NCI-H2196 (cell line): Measurements from ENCODE around the gene MON1A.
A peak's percentile ranks its signal among the peaks of the same experiment; 100 is the strongest.

Experiments
- DNase-seq: peaks from one replicate; lab custom pipeline; 2025; ENCODE audit not compliant: unreplicated experiment; lab: John Stamatoyannopoulos, UW

The MON1A gene

DNA sequence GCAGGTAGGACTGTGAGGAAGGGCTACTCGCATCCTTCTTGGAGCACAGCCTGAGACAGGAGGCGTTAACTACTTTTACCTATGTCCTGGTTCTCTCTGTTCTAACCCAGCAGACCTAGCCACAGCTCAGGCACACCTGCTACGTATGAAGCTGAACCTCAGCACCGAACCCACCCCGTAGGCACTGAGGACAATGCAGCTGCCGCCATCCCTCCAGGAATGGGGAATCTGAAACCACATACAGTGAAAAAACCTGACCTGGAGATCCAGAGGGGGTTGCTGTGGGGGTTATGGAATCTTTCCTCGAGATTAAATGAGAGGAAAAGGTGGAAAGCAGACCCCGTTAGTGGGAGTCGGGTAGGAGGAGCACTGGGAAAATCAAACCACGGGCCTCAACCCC lies 40.3 kb downstream of the MON1A start:
- DNase-seq: no peak

- DNase-seq: no peak
Observed at GRCh38 chr3:49886922-49887265, 42.7 kb downstream of the MON1A start.

- no peak for DNase-seq
Observed at GRCh38 chr3:49883998-49884397, 45.6 kb downstream of the MON1A start.

- no peak for DNase-seq
Observed at GRCh38 chr3:49882166-49882565, 47.4 kb downstream of the MON1A start.

DNA sequence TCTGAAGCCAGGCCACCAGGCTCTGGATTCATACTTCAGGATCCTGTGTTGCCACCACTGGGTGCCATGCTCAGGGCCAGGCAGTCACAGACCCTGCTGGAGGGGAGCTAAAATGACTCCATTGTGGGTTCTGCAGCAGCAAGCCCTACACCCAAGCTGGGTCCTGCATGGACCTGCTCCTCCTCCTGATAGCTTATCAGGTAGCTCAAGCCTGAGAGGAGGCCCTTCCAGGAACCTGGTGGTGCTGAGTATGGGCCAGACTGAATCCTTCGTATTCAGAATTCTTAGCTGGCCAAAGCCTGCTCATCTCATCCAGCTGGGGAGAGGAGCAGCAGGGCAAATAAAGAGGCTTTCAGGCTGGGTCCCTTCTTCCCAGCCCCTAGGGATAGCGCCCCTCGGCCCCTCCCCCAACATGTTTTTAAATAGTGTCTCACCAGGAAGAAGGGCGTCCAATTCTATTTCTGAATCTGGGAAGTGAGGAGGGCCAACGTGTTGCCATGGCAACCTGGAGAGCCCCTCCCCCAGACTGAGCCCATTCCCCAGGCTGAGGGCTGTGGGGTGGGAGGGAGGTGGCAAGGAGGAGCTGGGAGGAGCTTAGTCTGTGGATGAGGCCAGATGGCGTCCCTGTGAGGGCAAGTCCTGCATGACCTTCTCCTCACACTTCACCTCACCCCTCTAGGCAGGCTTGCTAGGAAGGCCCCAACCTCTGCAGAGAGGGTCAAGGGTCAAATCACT lies 48.9 kb downstream of the MON1A start:
- DNase-seq: no peak

DNA sequence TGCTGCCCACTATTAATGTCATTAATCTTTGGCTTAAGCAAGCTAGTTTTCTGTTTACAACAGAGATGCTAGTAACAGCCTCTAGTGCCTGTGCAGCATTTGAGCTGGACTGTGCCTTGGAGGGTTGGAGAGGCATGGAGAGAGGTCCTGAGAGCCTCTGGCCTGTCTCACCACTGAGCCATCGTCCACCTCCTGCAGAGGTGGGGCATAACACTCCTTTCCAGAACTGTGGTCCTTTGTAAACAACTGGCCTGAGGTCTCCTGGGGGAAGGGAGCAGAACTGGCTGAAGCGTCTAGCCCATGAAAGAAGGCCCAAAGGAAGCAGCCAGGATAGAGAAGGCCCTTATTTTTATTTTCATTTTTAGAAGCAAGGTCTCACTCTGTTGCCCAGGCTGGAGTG lies 49.9 kb downstream of the MON1A start:
- DNase-seq: no peak

- no peak for DNase-seq
Observed at GRCh38 chr3:49878686-49879085, 50.9 kb downstream of the MON1A start.

DNA sequence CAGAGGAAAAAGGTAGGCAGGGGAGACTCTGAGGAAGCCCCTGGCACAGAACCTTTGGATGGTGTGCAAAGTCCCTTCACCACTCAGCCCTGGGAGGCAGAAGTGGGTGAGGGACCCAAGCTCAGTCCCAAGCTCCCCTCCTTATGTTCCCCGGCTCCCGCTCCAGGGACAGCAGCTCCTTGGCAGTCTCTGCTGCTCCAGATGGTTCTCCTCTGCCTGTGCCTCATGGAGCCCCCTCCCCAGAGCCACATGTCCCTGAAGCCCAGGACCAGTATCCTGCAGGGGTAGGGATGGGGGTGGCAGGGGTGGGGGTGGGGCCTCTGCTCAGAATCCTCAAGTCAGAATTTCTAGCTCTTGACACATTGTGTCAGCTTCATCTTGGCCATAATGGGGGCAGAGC lies 51.9 kb downstream of the MON1A start:
- no peak for DNase-seq

- no peak for DNase-seq
Observed at GRCh38 chr3:49876567-49876966, 53.0 kb downstream of the MON1A start.

GRCh38 chr3:49873623-49874022 lies 56.0 kb downstream of the MON1A start:
- DNase-seq: no peak

- DNase-seq: no peak
Observed at GRCh38 chr3:49872801-49873281, 56.8 kb downstream of the MON1A start.

- DNase-seq: no peak
Observed at GRCh38 chr3:49871531-49872153, 58.0 kb downstream of the MON1A start.

DNA sequence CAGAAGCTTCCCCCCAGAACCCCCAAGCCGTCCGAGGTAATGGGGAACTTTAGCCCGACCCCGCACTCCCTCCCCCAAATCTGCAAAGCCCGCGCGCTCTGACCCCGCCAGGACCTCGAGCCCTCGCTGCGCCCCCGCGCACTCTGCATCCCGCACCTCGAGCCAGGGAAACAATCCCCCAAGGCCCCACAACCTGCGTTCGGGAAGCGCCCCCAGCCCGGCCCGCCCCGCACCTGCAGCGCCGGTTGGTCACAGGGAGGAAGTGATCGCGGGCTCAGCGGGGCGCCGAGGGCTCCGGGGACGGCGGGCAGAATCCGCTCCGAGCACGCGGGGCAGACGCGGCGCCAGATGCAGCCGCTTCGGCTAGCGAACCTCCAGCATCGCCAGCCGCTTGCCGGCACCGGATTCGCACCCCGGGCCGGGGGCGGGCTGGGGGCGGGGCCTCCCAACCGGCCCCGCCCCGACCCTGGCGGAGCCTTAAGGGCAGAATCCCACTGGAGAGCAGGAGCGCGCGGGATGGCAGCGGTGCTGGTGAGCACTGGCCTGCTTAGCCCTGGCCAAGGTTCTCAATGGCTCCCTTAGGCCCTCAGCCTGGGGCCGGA lies 60.0 kb downstream of the MON1A start, which contains the start of gene CAMKV:
Gene CAMKV (minus strand): TSS at position 382 of the 602 bp plus-strand sequence. CDS start 7,518 bp downstream, outside the sequence.
- peak; percentile 32 for DNase-seq

DNA sequence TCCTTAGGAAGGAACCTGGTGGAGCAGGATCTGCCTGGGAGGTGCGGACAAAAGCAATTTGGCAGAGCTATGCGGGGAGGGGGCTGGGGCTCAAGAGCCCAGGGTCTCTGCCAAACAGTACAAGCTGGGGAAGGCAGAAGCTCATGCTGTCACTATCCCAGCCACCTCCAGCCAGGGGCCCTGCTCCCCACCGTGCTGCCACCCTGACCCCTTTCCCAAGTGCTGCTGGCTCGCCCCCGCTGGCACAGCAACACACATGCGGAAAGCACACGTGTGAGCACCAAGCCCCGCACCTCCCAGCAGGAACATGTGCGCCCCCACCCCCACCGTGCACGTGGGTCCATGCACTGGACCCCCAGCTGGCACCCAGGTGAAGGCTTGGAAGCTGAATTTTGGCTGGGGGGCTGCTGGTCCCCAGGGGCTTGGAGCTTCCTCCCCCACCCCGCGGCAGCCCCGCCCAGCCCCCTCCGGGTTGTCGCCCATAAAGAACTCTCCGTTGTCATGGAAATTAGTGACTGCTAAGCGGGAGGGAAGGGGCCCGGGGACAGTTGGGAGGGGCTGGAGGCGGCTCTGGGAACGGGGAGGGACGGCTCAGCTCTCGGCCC lies 60.6 kb downstream of the MON1A start:
- no peak for DNase-seq

DNA sequence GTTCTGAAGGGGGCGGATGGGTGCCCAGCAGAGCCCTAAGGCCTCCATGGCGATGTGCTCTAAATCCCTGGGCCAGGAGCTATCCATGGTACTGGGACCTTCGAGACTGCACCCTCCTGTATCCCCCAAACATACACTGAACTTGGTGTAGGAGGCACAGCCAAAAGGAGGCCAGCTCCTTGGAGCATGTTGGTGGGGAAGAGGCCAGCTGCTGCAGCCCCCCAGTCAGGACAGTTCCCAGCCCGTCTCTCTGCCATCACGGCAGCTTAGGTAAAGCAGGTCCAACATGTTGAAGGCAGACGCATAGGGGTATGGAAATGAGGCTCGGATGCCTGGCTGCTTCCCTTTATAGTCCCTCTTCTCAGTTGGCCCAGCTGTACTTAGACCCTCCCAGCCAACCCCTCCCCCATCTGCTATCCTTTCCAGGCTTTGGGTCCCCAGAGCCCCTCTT lies 61.7 kb downstream of the MON1A start:
- no peak for DNase-seq

- no peak for DNase-seq
Observed at GRCh38 chr3:49867400-49867799, 62.2 kb downstream of the MON1A start.

GRCh38 chr3:49865198-49865784 lies 64.3 kb downstream of the MON1A start:
- no peak for DNase-seq

GRCh38 chr3:49864505-49864904 lies 65.1 kb downstream of the MON1A start:
- DNase-seq: no peak

DNA sequence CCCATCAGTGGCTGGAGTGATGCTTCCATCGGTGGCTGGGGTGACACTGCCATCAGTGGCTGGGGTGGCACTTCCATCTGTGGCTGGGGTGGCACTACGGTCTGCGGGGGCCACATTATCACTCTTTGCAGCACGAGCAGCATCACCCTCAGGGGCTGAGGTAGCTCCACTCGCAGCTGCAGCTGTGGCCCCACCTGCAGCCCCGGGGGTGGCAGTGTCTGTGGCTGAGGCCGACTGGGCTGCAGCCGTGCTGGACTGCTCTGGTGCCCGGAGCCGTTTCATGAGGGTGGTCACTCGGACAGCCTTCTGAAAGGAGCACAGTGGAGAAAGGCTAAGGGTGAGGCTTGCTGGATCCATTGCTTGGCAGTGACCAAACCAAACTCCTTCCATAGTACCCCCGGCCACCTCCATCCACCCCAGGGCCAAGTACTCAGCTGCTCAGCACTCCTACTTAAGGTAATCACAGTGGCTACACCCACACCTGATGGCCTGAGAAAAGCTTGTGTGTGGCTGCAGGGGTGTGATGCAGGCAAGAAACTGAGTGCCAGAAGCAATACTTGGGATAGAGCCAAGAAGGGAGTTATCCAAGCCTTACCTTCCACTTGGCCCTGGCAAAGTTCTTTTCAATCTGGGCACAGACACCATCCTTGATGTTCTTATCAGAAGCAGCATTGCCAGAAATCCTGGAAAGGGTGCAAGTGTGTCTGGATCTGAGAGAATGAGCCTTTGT lies 69.9 kb downstream of the MON1A start:
- DNase-seq: no peak
